ENCODE results near the gene RAB3B. TPM values are rescaled to one million over a fixed set of nuclear protein-coding genes. Genes with fewer than 3 reads are reported as not detected.

RAB3B gene
- polyA plus RNA-seq, 3 donors: under 0.01 TPM; not detected in 2

GRCh38 chr1:51859333-51859732 is 131.2 kb downstream of the RAB3B start:
- Histone ChIP-seq H3K36me3 (replicated peaks in 1 of 2; ENCODE audit: control insufficient read depth in 1 of 2, insufficient read depth in 2 of 2, low read length in 2 of 2) (peaks cover 14 to 39% of the 10 kb centered on the region in 2 donors), H4K20me1 (ENCODE audit: insufficient read depth, low read length) (peaks cover 92% of the 10 kb centered on the region), H3K9me3 (replicated peaks in 1 of 2; ENCODE audit: control insufficient read depth in 1 of 2, insufficient read depth in 1 of 2, low read length in 2 of 2) (no peaks in the 10 kb centered on the region), H3K4me1 (ENCODE audit: control insufficient read depth in 1 of 2, insufficient read depth in 2 of 2, low read length in 2 of 2) (peaks cover 9 to 14% of the 10 kb centered on the region in 2 donors), H3K4me3 (replicated peaks in 1 of 3; ENCODE audit: low read depth in 2 of 3, low read length in 3 of 3) (no peak overlapping the region), H2AFZ (ENCODE audit: insufficient read depth, low read depth, low read length, poor library complexity, severe bottlenecking) (no peak overlapping the region), H3K27ac (ENCODE audit: low read depth in 1 of 2, low read length in 2 of 2) (no peak overlapping the region), H3K79me2 (ENCODE audit: insufficient read depth, low read length) (peaks cover 78% of the 10 kb centered on the region), H3K9ac (ENCODE audit: insufficient read depth, low read length, poor library complexity, severe bottlenecking) (no peak overlapping the region), H3K27me3 (ENCODE audit: control insufficient read depth in 2 of 2, insufficient read depth in 2 of 2, low read length in 2 of 2) (no peaks in the 10 kb centered on the region), H3K4me2 (replicated peaks; ENCODE audit: extremely low read depth, low read length, poor library complexity, severe bottlenecking) (no peak overlapping the region)
- peaks cover 0 to 4% (median 0%) of the 10 kb centered on the region in 7 donors for H3K9me3 Mint-ChIP-seq
- peak overlapping the region in 2 of 7 donors; percentile 37 to 50 for H3K27ac Mint-ChIP-seq
- WGBS (ENCODE audit: insufficient coverage): no CpG with 5 or more reads among the region's 2 CpGs
- intact Hi-C loops (cut with micrococcal nuclease): no loop called here
- no peak overlapping the region for H3K4me3 Mint-ChIP-seq
- H3K27me3 Mint-ChIP-seq (ENCODE audit: low read depth in 3 of 3): peaks cover 0 to 2% (median 0%) of the 10 kb centered on the region in 3 donors
- DNase-seq: no peak
- TF ChIP-seq CTCF (IDR thresholded peaks at IDR 0.05): no peak
- H3K4me1 Mint-ChIP-seq: peaks cover 11% of the 10 kb centered on the region
- H3K36me3 Mint-ChIP-seq: peaks cover 19 to 42% of the 10 kb centered on the region in 2 donors

DNA sequence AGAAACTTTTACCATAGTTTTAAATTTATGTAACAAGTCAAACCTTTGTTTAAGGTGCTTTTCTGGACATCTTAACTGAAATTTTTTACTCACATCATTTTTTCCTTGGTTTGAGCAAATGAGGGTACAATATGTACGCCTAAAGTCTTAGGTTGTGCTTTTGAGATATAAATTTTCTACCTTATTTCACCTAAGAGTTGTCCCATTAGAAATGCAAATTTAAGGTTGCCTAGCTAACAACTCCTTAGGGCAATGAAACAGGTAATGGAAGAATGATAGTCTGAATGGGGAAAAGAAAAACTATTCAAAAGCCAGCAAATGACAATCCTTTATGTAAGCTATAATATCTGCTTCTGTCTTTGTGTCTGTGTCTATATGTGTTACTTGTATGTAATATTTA is 131.6 kb downstream of the RAB3B start:
- no peak for TF ChIP-seq CTCF (IDR thresholded peaks at IDR 0.05)
- no CpG with 5 or more reads among the region's 1 CpG for WGBS (ENCODE audit: insufficient coverage)

More for the DNA sequence above, 131.6 kb downstream of the RAB3B start:
- Mint-ChIP-seq H3K27me3 (ENCODE audit: low read depth in 3 of 3) (peaks cover 0 to 2% (median 0%) of the 10 kb centered on the region in 3 donors), H3K36me3 (peaks cover 21 to 44% of the 10 kb centered on the region in 2 donors), H3K4me3 (no peak overlapping the region), H3K27ac (peak overlapping the region in 1 of 7 donors; percentile 37), H3K9me3 (peaks cover 0 to 4% (median 0%) of the 10 kb centered on the region in 7 donors), H3K4me1 (peaks cover 11% of the 10 kb centered on the region)
- Histone ChIP-seq H3K9me3 (replicated peaks in 1 of 2; ENCODE audit: control insufficient read depth in 1 of 2, insufficient read depth in 1 of 2, low read length in 2 of 2) (no peaks in the 10 kb centered on the region), H3K27me3 (ENCODE audit: control insufficient read depth in 2 of 2, insufficient read depth in 2 of 2, low read length in 2 of 2) (no peaks in the 10 kb centered on the region), H3K4me2 (replicated peaks; ENCODE audit: extremely low read depth, low read length, poor library complexity, severe bottlenecking) (no peak overlapping the region), H4K20me1 (ENCODE audit: insufficient read depth, low read length) (peaks cover 89% of the 10 kb centered on the region), H3K79me2 (ENCODE audit: insufficient read depth, low read length) (peaks cover 73% of the 10 kb centered on the region), H3K4me3 (replicated peaks in 1 of 3; ENCODE audit: low read depth in 2 of 3, low read length in 3 of 3) (no peak overlapping the region), H3K9ac (ENCODE audit: insufficient read depth, low read length, poor library complexity, severe bottlenecking) (no peak overlapping the region), H2AFZ (ENCODE audit: insufficient read depth, low read depth, low read length, poor library complexity, severe bottlenecking) (no peak overlapping the region), H3K4me1 (ENCODE audit: control insufficient read depth in 1 of 2, insufficient read depth in 2 of 2, low read length in 2 of 2) (peaks cover 9 to 11% of the 10 kb centered on the region in 2 donors), H3K27ac (ENCODE audit: low read depth in 1 of 2, low read length in 2 of 2) (no peak overlapping the region), H3K36me3 (replicated peaks in 1 of 2; ENCODE audit: control insufficient read depth in 1 of 2, insufficient read depth in 2 of 2, low read length in 2 of 2) (peaks cover 15 to 43% of the 10 kb centered on the region in 2 donors)
- DNase-seq: no peak
- intact Hi-C loops (cut with micrococcal nuclease): no loop called here

Small RNAs within 50 kb of the gene (small RNA-seq; reads per million reads assigned to genes)
- gene RN7SL290P (ENCODE audit: insufficient read length, low read depth) (not detected), gene RNA5SP48 (ENCODE audit: insufficient read length, low read depth) (not detected)

Other genes starting within 250 kb of the RAB3B start
- 10 to 100 TPM; 66.8 to 92.0 (median 74.3) TPM for gene NRDC, start 112.0 kb downstream of the RAB3B start, polyA plus RNA-seq
- 10 to 100 TPM in 2 of 3 donors, 1 to 10 TPM in 1; 6.4 to 18.2 (median 16.2) TPM for gene KTI12, start 43.1 kb upstream of the RAB3B start, polyA plus RNA-seq
- 100 to 1,000 TPM in 2 of 3 donors, 10 to 100 TPM in 1; 24.3 to 125 (median 121) TPM for gene TXNDC12, start 64.5 kb upstream of the RAB3B start, polyA plus RNA-seq
- gene BTF3L4, start 65.6 kb upstream of the RAB3B start, polyA plus RNA-seq: 100 to 1,000 TPM in 2 of 3 donors, 10 to 100 TPM in 1; 27.0 to 116 (median 108) TPM
- under 1 TPM in 1 of 3 donors, not detected in 2; 0.09 TPM for gene ZFYVE9, start 151.4 kb upstream of the RAB3B start, polyA plus RNA-seq

Measured in CD14-positive monocyte (primary cell).